DMS153 (cell line): ENCODE data around the gene DIRAS1.
"Not testable (repeated sequence)": the region's sequence is repeated elsewhere in the genome, so short reads cannot be mapped to it uniquely, and the experiment has no call there.

Source experiments
- DNase-seq: peaks from one replicate; lab custom pipeline; 2025; lab: John Stamatoyannopoulos, UW

DIRAS1 gene

DNA sequence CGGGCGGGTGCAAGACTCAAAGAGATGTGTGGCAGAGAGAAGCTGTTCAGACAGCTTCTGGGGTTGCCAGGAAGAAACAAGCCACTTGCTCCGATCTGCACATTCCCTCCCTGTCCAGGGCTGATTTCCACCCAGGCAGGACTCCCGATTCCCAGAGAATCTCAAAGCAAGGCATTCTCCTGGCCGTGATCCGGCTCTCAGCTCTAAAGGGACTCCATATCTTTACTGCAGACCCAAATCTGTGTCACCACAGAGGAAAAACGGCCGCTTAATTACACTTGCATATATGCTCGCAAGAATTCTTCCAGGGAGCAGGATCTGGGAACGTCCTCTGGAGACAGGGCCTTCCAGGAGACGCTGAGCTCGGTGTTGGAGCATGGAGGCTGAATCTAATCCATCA is 44.3 kb downstream of the DIRAS1 start:
- no peak for DNase-seq

DNA sequence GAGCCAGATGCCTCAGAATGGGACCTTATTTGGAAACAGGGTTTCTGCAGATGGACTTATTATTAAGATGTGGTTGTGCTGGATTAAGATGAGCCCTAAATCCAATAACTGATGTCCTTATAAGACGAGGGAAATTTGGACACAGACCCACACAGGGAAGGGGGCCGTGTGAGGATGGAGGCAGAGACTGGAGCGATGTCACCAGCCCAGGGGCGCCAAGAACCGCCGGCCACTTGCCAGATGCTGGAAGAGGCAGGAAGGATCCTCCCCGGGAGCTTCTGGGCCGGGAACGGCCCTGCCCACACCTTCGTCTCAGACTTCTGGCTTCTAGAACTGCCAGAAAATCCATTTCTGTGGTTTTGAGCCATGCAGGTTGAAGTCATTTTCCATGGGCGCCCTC is 45.3 kb downstream of the DIRAS1 start:
- DNase-seq: no peak

DNA sequence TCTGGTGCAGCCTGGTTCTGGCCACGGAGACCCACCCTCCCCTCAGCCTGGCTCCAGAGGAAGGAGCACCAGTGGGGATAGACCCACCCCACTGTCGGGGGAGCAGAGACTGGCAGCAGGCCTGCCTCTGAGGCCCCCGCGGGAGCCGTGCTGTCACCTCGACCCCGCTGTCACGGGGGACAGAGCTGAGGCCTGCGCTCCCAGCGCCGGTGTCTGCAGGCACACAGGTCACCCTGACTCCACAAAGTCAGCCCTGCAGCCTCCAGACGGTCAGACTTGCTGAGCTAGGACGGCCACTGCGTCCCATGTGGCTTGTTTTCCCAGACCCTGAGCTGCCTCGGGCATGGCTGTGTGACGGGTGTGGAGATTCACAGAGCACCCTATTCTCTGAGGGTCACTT is 51.0 kb downstream of the DIRAS1 start:
- DNase-seq: no peak

DNA sequence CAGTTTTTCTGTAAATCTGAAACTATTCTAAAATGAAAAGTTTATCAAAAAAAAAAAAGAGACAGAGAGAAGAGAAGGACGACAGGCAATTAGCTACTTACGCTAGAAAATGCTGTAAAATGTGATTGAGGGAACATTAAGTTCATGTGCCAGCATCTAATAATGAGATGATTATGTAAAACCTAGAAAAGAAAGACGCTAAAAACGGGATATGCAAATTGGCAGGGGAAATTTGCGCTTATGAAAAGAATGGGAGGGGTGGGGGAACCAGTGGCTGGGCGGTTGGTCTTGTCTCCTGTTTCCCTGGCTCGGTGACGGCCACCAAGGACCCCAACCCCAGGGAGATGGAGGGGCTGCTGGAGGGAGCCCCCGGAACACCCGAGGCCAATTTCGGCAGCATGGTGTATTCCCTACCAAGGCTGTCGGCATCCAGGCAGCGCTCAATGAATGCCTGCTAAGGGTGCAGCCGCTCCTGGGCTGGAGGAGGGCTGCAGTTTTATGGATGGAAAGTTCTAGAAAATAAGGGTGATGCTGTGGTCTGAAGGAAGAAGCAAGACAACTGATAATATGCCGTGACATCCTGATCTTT is 52.9 kb downstream of the DIRAS1 start:
- DNase-seq: no peak

DNA sequence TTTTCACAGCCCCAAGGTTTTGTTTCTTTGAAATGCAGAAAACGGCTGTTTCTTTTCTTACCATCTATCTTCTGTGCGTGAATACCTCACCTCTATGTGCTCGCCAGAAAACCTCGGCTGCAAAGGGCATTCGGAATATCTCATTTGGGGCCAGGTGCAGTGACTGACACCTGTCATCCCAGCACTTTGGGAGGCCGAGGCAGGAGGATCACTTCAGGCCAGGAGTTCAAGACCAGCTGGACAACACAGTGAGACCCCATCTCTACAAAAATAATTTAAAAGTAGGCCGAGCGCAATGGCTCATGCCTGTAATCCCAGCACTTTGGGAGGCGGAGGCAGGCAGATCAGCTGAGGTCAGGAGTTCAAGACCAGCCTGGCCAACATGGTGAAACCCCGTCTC is 53.8 kb downstream of the DIRAS1 start:
- DNase-seq: not testable (repeated sequence)

DNA sequence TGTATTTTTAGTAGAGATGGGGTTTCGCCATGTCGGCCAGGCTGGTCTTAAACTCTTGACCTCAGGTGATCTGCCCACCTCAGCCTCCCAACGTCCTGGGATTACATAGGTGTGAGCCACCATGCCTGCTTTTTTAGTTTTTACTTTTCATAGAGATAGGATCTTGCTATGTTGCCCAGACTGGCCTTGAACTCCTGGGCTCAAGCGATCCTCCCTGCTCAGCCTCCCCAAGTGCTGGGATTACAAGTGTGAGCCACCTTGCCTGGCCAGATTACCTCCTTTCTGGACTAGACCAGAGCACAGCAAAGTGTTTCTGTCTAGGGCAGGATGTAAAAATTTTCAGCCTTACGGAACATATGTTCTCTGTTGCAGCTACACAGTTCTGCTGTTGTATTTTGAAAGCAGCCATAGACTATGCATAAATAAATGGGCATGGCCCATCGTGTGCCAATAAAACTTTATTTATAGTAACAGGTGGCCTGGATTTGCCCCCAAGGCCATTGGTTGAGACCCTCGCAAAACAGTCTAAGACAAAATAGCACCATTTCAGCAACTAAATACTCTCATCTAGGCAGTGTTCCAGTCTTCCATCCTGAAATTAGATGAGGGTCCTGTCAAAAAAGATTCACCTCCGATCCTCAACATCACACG is 54.7 kb downstream of the DIRAS1 start:
- no peak for DNase-seq

DNA sequence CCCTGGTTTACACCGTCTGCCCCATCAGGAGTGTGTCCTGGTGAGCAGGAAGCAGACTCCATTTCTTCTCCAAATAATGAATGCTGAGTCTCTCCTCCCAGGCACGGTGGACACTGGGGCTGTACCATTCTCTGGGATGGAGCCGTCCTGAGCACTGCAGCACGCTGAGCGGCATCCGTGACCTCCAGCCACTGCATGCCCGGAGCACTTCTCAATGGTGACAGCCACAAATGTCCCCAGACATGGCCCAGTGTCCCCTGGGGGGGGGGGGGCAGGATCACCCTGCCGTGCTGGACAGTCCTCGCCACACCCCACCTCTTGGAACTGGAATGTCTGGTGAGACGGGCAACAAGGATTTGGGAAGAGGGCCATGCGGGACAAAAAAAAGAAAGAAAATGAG is 56.1 kb downstream of the DIRAS1 start:
- no peak for DNase-seq
